ENCODE data around the gene SIKE1. TPM values are rescaled to one million over a fixed set of nuclear protein-coding genes. Genes with fewer than 3 reads are reported as not detected.
A peak's percentile ranks its signal among the peaks of the same experiment; 100 is the strongest.

The SIKE1 gene
- total RNA-seq, 3 donors from 2014 or later (not counting 1 experiment from before 2014, with no cell fraction given): 53.3 to 57.5 (median 53.4) TPM

- Histone ChIP-seq H3K4me3 (ENCODE audit: low read length) (no peak overlapping the region), H3K27ac (ENCODE audit: low read length) (no peak overlapping the region), H3K9me3 (ENCODE audit: control insufficient read depth, insufficient read depth, low read length) (no peaks in the 10 kb centered on the region), H3K27me3 (ENCODE audit: control insufficient read depth, insufficient read depth, low read length) (no peaks in the 10 kb centered on the region), H3K36me3 (ENCODE audit: control insufficient read depth, insufficient read depth, low read length) (peaks cover 3% of the 10 kb centered on the region), H3K4me1 (ENCODE audit: control insufficient read depth, insufficient read depth, low read length) (no peaks in the 10 kb centered on the region)
- Mint-ChIP-seq H3K36me3 (peaks cover 8% of the 10 kb centered on the region), H3K27me3 (ENCODE audit: low read depth in 2 of 2) (peaks cover 0 to 5% of the 10 kb centered on the region in 2 donors), H3K27ac (no peak overlapping the region), H3K9me3 (peaks cover 3 to 6% of the 10 kb centered on the region in 2 donors), H3K4me1 (no peaks in the 10 kb centered on the region), H3K4me3 (no peak overlapping the region)
- 97% methylated on average over 4 of the region's 4 CpGs for WGBS (ENCODE audit: insufficient coverage)
- ATAC-seq (no peak), DNase-seq (no peak)
- TF ChIP-seq CTCF (IDR thresholded peaks at IDR 0.05): no peak
- intact Hi-C loops (cut with micrococcal nuclease): no loop called here
Measured at GRCh38 chr1:114764689-114765088, 15.8 kb downstream of the SIKE1 start.

GRCh38 chr1:114758256-114758832, 22.1 kb downstream of the SIKE1 start:
- Histone ChIP-seq H3K4me1 (ENCODE audit: control insufficient read depth, insufficient read depth, low read length) (peaks cover 21% of the 10 kb centered on the region), H3K4me3 (ENCODE audit: low read length) (peak overlapping the region; percentile 95), H3K27me3 (ENCODE audit: control insufficient read depth, insufficient read depth, low read length) (no peaks in the 10 kb centered on the region), H3K36me3 (ENCODE audit: control insufficient read depth, insufficient read depth, low read length) (no peaks in the 10 kb centered on the region), H3K27ac (ENCODE audit: low read length) (peak overlapping the region; percentile 96), H3K9me3 (ENCODE audit: control insufficient read depth, insufficient read depth, low read length) (no peaks in the 10 kb centered on the region)
- Mint-ChIP-seq H3K9me3 (peaks cover 4 to 5% of the 10 kb centered on the region in 2 donors), H3K27me3 (ENCODE audit: low read depth in 2 of 2) (peaks cover 0 to 3% of the 10 kb centered on the region in 2 donors), H3K36me3 (peaks cover 6% of the 10 kb centered on the region), H3K4me3 (peak overlapping the region; percentile 99), H3K4me1 (peaks cover 42 to 47% of the 10 kb centered on the region in 2 donors), H3K27ac (peak overlapping the region; percentile 99 to 100)
- no peak for ATAC-seq
- DNase-seq: no peak
- 35% methylated on average over 5 of the region's 6 CpGs for WGBS (ENCODE audit: insufficient coverage)
- no peak for TF ChIP-seq CTCF (IDR thresholded peaks at IDR 0.05)
- intact Hi-C loops (cut with micrococcal nuclease): no loop called here

GRCh38 chr1:114757455-114758255, 22.8 kb downstream of the SIKE1 start, which contains the start of gene CSDE1:
Gene CSDE1, minus strand, starts transcription at chr1:114757984. Its CDS starts 18,094 bp downstream, at chr1:114739890.
- peak within 1 kb of the TSS; percentile 99 for H3K4me3 Mint-ChIP-seq
- peak within 1 kb of the TSS; percentile 95 for H3K4me3 ChIP-seq (ENCODE audit: low read length)
- peaks cover 0 to 2% of the 10 kb centered on the region in 2 donors for H3K9me3 Mint-ChIP-seq
- intact Hi-C loops (cut with micrococcal nuclease): loop anchor here (1.0 to 2.0 kb wide), 5 partner anchors 23 to 945 kb away; partner anchors contain the start of genes BCAS2, NRAS, RSBN1 and SIKE1
- H3K27me3 Mint-ChIP-seq (ENCODE audit: low read depth in 2 of 2): no peaks in the 10 kb centered on the region
- WGBS (ENCODE audit: insufficient coverage): under 1% methylated on average over 50 of the region's 50 CpGs
- no peaks in the 10 kb centered on the region for H3K36me3 ChIP-seq (ENCODE audit: control insufficient read depth, insufficient read depth, low read length)
- peaks cover 21% of the 10 kb centered on the region for H3K4me1 ChIP-seq (ENCODE audit: control insufficient read depth, insufficient read depth, low read length)
- peaks cover 43 to 48% of the 10 kb centered on the region in 2 donors for H3K4me1 Mint-ChIP-seq
- H3K27ac ChIP-seq (ENCODE audit: low read length): peak within 1 kb of the TSS; percentile 96
- TF ChIP-seq CTCF (IDR thresholded peaks at IDR 0.05): no peak
- H3K36me3 Mint-ChIP-seq: no peaks in the 10 kb centered on the region
- H3K27ac Mint-ChIP-seq: peak within 1 kb of the TSS; percentile 99 to 100
- DNase-seq (peak; percentile 97 to 99), ATAC-seq (peak; percentile 77 to 92 (median 81))
- no peaks in the 10 kb centered on the region for H3K27me3 ChIP-seq (ENCODE audit: control insufficient read depth, insufficient read depth, low read length)
- no peaks in the 10 kb centered on the region for H3K9me3 ChIP-seq (ENCODE audit: control insufficient read depth, insufficient read depth, low read length)
